Esophagus squamous epithelium (tissue), 4 donors: ENCODE results near the gene SLC38A4.
"Not testable (repeated sequence)": the region's sequence is repeated elsewhere in the genome, so short reads cannot be mapped to it uniquely, and the experiment has no call there.

ENCODE experiments used
- CTCF ChIP-seq, 6 experiments: fragments of 450-650 bp in 4 of 6; fragments of 200-600 bp in 2 of 6; sonication (generic) in 2 of 6; IDR thresholded peaks; one replicate each; pipeline ENCODE4 v1.5.1; 2016 to 2019; ENCODE audit warnings: antibody characterized with exemption in 6 of 6, mild to moderate bottlenecking in 4 of 6, moderate library complexity in 4 of 6
- POLR2A ChIP-seq, 4 donors: fragments of 450-650 bp; IDR thresholded peaks; one replicate each; pipeline ENCODE4 v1.6.1; 2017; ENCODE audit warnings: antibody characterized with exemption in 4 of 4, mild to moderate bottlenecking in 4 of 4, moderate library complexity in 3 of 4

- TF ChIP-seq CTCF, POLR2A (IDR thresholded peaks at IDR 0.05): not testable (repeated sequence)
These were observed 23.0 kb upstream of the SLC38A4 start for GRCh38 chr12:46848792-46849191.
